ENCODE results near the gene TMSB4X.
A peak's percentile ranks its signal among the peaks of the same experiment; 100 is the strongest.
"Not testable (repeated sequence)": the region's sequence is repeated elsewhere in the genome, so short reads cannot be mapped to it uniquely, and the experiment has no call there.

The TMSB4X gene

GRCh38 chrX:12955882-12956703, 18.8 kb upstream of the TMSB4X start:
- DNase-seq = peak; percentile 93

GRCh38 chrX:12956704-12957534, 18.0 kb upstream of the TMSB4X start:
- DNase-seq = peak; percentile 93

- no peak for DNase-seq
Measured at GRCh38 chrX:12958059-12958458, 16.9 kb upstream of the TMSB4X start.

DNA sequence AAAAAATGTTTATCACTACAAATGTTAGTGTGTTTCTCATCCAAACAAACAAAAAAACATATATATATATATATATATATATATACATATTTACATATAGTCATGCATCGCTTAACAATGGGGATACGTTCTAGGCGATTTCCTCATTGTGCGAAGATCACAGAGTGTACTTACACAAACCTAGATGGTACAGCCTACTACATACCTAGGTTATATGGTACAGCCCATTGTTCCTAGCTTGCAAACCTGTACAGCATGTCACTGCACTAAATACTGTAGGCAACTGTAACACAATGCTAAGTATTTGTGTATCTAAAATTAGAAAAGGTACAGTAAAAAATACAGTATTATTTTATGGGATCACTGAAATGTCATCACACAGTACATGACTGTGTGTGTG, 16.4 kb upstream of the TMSB4X start:
- DNase-seq = no peak

DNA sequence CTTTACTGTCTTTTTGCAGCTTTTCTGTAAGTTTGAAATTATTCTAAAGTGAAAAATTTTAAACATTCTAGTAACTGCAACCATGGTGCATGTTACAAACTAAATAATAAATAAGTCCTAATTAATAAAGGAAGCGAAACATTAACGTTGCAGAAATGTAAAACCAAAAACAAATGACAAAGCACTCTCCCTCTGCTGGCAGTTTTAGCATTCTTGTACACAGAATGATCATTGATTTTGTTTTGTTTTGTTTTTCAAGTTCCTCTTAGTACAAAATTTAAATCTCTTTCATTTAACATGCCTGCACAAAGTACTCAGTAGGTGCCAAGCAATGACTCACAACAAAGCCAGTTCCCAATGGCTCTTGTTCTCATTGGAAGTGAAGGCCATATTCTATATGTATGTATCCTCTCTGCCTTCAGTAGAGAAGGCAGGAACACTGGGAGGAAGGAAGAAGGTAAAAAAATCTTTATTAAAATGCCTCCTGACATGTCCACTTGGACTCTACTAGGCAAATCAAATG, 13.7 kb upstream of the TMSB4X start:
- no peak for DNase-seq

- peak; percentile 35 for DNase-seq
Measured at GRCh38 chrX:12962041-12962504, 12.8 kb upstream of the TMSB4X start.

DNA sequence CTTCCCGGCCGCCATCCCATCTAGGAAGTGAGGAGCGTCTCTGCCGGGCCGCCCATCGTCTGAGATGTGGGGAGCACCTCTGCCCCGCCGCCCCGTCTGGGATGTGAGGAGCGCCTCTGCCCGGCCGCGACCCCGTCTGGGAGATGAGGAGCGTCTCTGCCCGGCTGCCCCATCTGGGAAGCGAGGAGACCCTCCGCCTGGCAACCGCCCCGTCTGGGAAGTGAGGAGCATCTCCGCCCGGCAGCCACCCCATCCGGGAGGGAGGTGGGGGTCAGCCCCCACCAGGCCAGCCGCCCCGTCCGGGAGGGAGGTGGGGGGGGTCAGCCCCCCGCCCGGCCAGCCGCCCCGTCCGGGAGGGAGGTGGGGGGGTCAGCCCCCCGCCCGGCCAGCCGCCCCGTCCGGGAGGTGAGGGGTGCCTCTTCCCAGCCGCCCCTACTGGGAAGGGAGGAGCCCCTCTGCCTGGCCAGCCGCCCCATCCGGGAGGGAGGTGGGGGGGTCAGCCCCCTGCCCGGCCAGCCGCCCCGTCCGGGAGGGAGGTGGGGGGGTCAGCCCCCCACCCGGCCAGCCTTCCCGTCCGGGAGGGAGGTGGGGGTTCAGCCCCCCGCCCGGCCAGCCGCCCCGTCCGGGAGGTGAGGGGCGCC, 11.6 kb upstream of the TMSB4X start:
- DNase-seq = not testable (repeated sequence)

- no peak for DNase-seq
Measured at GRCh38 chrX:12965131-12965940, 9.6 kb upstream of the TMSB4X start.

GRCh38 chrX:12966151-12966550, 8.8 kb upstream of the TMSB4X start:
- DNase-seq = no peak

DNA sequence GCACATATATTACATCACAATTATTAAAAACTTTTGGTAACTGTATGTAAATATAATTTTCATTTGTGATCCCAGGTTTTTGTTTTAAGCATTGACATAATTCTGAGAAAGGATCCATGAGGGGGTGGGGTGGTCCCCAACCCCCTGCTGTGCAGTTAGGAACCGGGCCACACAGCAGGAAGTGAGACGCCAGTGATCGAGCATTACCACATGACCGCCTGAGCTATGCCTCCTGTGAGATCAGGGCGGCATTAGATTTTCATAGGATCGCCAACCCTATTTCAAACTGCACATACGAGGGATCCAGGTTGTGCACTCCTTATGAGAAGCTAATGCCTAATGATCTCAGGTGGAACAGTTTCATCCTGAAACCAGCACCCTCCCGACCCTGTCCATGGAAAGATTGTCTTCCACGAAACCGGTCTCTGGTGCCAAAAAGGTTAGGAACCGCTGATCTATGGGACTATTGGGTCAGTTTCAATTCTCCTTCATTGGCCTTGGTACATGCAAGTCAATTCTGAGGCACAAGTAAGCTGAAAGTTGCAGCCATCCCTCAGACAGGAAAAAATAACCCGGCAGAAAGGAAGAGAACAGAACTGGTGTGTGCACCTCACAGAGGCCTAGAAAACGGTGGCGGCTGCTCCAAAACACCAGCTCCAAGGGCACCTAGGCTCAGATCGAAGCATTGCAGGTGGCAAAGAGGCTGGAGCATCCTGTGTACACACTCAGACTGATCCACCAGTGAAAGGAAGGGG, 7.0 kb upstream of the TMSB4X start:
- no peak for DNase-seq

DNA sequence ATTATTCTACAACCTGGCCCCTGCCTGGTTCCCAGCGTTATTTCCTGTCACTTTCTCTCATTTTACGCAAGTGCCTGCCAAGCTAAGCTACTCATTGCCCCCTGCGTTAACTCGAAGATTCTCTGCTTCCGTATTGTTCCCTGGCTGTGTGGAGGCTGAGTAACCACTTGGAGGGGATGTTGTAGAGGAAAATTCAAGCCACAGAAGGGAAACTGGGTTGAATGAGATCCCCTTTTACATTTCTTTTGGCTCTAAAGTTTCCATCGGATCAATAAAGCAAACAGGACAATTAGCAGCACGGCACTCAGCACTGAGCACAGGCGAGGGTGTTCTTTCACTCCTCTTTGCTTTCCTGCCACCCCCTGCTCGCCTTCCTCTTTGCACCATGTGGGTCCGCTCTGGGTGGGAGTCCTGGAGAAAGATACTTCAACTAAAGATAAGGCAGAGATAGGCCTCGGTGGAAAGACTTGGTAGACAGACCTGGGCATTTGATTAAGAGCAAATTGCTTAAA, 4.2 kb upstream of the TMSB4X start:
- peak; percentile 86 for DNase-seq

DNA sequence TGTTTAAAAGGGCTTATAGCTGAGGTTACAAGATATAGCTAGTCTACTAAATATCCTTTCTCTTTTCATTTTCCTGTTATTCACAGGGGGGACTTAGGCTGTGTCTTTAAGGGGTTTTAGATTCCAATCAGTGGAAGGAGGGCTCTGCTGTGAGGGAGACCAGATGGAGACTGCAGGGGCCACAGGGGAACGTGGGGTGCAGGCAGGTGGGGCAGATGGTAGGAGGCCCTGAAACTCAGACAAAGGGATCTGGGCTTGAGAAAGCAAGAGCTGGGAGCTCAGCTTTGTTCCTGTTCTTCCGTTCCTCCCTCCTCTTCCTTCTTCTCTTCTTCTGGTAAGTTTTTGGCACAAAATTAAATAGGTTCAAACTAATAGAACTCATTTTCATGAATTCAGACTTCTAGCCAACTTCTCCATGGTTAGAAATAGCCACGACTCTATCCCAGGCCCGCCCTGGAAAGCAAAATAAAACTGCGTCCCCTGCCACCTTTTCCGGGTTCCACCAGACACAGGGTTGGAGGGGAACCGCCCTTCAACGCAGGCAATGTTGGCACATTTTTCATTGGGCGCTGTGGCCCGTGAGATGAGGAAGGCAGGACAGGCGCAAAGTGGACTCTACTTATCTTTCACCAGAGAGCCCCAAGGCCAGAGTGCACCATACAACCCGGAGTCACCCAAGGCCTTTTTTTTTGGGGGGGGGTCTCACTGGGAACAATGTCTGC, 3.5 kb upstream of the TMSB4X start:
- DNase-seq = no peak

- DNase-seq = no peak
Measured at GRCh38 chrX:12972243-12972642, 2.7 kb upstream of the TMSB4X start.

DNA sequence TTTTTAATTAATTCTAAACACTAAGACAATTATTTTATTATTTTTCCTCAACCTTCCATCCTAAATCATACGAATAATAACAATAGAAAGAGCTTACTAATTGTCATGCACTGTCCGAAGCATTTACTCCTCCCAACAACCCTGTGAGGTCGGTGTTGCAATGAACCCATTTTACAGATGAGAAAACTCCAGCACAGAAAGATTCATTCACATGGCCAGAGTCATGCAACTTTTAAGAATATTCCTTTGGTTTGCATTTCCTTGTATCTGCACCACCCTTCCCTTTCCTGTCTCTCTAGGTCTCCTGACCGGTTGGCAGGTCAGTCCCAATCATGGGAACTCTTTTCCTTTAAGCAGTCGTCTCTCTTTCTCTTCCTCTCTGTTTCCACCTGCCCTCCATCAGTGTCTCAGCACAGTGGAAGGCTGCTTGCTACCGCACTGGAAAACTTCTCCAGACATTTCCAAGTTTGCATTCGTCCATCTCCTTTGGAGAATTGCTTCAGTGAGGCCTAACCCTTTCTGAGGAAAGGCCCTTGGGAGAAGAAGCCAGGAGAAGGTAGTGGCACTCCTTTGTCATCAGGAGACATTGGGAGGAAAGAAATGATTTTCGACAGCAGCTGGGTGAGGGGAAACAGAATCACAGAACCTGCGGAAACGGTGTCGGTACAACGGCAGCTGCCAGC, 1.9 kb upstream of the TMSB4X start:
- DNase-seq = no peak

- DNase-seq = peak; percentile 44
Measured at GRCh38 chrX:12973561-12974304, 1.2 kb upstream of the TMSB4X start.

DNA sequence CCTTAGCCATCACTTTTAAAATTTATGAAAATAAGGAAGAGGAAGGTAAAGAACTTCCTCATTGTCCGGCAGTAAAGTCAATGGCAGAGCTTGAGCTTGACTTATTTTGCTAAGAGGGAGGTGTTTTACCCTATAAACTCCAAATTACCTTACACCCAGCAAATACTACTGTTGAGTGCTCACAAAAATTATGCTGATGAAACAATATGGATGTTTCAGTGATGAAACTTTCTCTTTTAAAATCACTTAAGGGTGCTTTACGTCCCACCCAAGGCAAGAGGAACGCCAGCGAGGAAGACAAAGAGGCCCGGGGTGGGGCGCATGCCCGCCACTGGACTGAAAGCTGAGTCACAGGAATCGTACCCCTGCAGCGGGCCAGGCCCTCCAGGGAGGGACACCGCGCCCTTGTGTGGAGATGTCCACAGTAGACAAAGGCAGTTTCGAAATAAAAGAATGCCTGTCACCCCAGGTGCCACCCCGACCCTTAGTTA, 560 bp upstream of the TMSB4X start:
- DNase-seq = peak; percentile 84

- no peak for DNase-seq
Measured at GRCh38 chrX:12975670-12975965, 708 bp downstream of the TMSB4X start.

GRCh38 chrX:12975991-12976558, 1.2 kb downstream of the TMSB4X start:
- DNase-seq = peak; percentile 85

Data from hematopoietic multipotent progenitor cell treated with erythropoietin and hydrocortisone succinate and interleukin-3 and kit ligand, for 4 days (in vitro differentiated cells).